ENCODE measurements around the gene FOXD4L1.
"Not testable (repeated sequence)": the region's sequence is repeated elsewhere in the genome, so short reads cannot be mapped to it uniquely, and the experiment has no call there.

Gene FOXD4L1

DNA sequence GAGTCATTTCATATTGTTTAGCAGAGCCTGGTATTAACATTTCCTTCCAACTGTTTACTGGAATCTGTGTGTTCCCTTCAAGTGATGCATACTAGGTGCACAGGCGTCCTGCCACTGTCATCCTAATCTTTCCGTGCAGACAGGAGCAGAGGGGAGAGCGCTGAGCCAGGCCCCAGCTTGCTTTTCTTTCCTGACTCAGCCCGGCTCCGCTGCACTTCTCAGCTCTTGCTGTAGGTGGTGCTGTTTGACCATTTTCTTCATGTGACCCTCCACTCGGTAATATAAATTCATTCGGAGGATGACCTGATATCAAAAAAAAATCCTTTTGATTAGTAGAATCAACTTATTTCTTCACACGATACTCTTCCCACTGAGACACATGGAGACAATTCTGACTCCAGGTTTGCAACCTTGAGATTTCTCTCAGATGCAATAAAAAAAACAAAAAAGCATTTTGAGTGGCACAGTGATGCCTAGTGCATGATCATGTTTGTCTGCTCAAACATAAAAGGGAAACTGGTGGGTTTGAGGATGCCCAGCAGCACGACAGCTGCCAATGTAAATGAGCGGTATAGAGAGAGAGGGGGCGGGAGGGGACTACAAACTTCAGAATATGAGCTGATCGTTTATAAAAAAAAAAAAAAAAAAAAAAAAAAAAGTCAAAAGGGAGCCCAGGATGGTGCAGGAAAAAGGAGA, 29.0 kb downstream of the FOXD4L1 start:
- H3K9me3 ChIP-seq (ENCODE audit: control insufficient read depth, low read length); H3K27ac ChIP-seq (ENCODE audit: insufficient read depth, low read depth, low read length, poor library complexity, severe bottlenecking); H3K27me3 ChIP-seq (ENCODE audit: control insufficient read depth, insufficient read depth, low read length, poor library complexity, severe bottlenecking); H3K36me3 ChIP-seq (ENCODE audit: control insufficient read depth, insufficient read depth, low read length); H3K4me3 ChIP-seq (ENCODE audit: insufficient read depth, low read depth, low read length); H3K4me1 ChIP-seq (ENCODE audit: control insufficient read depth, insufficient read depth, low read length): not testable (repeated sequence)
- 30 to 40% methylated on average over 2 to 5 of the region's 12 CpGs for whole genome bisulfite sequencing, 2 experiments

DNA sequence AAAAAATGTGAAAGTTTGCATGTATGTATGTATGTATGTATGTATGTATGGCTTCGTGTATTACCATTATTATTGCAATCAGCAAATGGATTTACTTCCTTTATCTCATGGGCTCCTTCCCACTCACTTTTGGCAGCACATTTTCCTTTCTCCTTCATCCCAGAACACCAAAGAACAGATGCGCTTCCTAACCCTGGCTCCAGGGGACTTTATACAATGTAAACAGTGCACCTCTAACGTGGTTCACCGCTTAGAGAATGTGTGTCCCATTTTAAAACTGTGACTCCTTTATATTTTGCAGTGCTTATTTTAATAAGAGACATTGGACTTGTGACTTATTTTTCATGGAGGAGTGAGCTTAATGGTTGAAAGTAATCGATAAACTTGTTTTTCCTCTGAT, 29.7 kb downstream of the FOXD4L1 start:
- not testable (repeated sequence) for H3K27me3 ChIP-seq (ENCODE audit: control insufficient read depth, insufficient read depth, low read length, poor library complexity, severe bottlenecking); H3K4me1 ChIP-seq (ENCODE audit: control insufficient read depth, insufficient read depth, low read length); H3K27ac ChIP-seq (ENCODE audit: insufficient read depth, low read depth, low read length, poor library complexity, severe bottlenecking); H3K9me3 ChIP-seq (ENCODE audit: control insufficient read depth, low read length); H3K36me3 ChIP-seq (ENCODE audit: control insufficient read depth, insufficient read depth, low read length); H3K4me3 ChIP-seq (ENCODE audit: insufficient read depth, low read depth, low read length)
- WGBS, 2 experiments = 53 to 83% methylated on average over 3 to 4 of the region's 5 CpGs

DNA sequence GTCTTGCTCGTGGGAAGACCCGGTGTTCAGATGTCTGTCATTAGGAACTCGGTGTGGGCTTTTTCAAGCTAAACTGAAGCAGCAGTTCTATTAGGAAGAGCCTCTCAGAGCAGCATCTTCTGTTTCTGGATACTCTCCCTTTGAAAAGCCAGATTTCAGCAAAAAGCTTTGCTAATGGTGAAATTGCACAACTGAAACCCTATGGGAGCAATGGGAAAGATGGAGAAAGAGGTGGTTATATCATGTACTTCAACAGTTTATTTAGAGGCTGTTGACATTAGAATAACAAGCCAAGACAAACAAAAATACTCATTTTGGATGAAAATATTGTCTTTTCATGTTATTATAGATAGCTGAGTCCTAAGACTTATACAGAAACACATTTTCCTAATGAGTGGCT, 30.4 kb downstream of the FOXD4L1 start:
- 61 to 71% methylated on average over 3 of the region's 3 CpGs for WGBS, 2 experiments
- not testable (repeated sequence) for H3K27me3 ChIP-seq (ENCODE audit: control insufficient read depth, insufficient read depth, low read length, poor library complexity, severe bottlenecking); H3K27ac ChIP-seq (ENCODE audit: insufficient read depth, low read depth, low read length, poor library complexity, severe bottlenecking); H3K4me1 ChIP-seq (ENCODE audit: control insufficient read depth, insufficient read depth, low read length); H3K4me3 ChIP-seq (ENCODE audit: insufficient read depth, low read depth, low read length); H3K36me3 ChIP-seq (ENCODE audit: control insufficient read depth, insufficient read depth, low read length); H3K9me3 ChIP-seq (ENCODE audit: control insufficient read depth, low read length)

DNA sequence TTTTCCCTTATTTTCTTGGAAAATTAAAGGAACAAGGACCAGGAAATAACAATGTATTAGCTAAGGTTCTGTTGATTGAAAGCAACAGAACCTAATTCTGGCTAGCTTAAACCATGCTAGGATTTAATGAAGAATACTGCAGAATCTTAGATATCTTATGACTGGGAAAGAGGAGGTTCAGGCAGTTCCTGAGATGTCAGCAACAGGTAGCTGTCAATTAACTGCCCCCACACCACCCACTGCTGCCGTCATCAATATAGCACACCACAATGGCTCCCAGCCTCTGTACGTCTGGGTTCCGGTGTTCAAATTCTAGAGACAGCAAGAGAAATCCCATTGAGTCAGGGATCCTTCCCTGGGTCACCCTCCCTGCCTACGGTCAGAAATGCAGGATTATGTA, 34.5 kb downstream of the FOXD4L1 start:
- H3K36me3 ChIP-seq (ENCODE audit: control insufficient read depth, insufficient read depth, low read length); H3K27me3 ChIP-seq (ENCODE audit: control insufficient read depth, insufficient read depth, low read length, poor library complexity, severe bottlenecking); H3K4me3 ChIP-seq (ENCODE audit: insufficient read depth, low read depth, low read length); H3K27ac ChIP-seq (ENCODE audit: insufficient read depth, low read depth, low read length, poor library complexity, severe bottlenecking); H3K9me3 ChIP-seq (ENCODE audit: control insufficient read depth, low read length); H3K4me1 ChIP-seq (ENCODE audit: control insufficient read depth, insufficient read depth, low read length): not testable (repeated sequence)
- no CpG with 5 or more reads among the region's 4 CpGs for WGBS, 2 experiments

DNA sequence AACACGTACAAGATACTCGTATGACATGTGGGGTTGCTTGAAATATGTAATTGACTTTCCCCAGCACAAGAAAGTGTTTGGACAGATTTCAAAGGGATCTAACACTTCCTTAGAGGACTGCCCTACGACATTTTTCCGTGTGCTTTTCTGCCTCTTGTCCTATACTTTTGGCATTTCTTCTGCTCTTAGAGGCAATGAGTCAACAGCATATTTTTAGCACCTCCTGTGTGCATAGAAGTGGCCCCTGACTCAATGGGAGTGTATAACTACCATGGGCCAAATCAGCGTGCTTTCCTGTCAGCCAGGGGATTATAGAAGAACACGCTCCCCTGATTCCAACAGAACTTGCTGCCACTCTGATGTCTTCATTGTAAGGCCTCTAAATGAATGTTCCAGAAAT, 38.1 kb downstream of the FOXD4L1 start:
- H3K4me1 ChIP-seq (ENCODE audit: control insufficient read depth, insufficient read depth, low read length); H3K9me3 ChIP-seq (ENCODE audit: control insufficient read depth, low read length); H3K36me3 ChIP-seq (ENCODE audit: control insufficient read depth, insufficient read depth, low read length); H3K27ac ChIP-seq (ENCODE audit: insufficient read depth, low read depth, low read length, poor library complexity, severe bottlenecking); H3K4me3 ChIP-seq (ENCODE audit: insufficient read depth, low read depth, low read length): not testable (repeated sequence)
- 80 to 96% methylated on average over 2 to 4 of the region's 6 CpGs for whole genome bisulfite sequencing, 2 experiments
- peaks cover 21% of the 10 kb centered on the region for H3K27me3 ChIP-seq (ENCODE audit: control insufficient read depth, insufficient read depth, low read length, poor library complexity, severe bottlenecking)

DNA sequence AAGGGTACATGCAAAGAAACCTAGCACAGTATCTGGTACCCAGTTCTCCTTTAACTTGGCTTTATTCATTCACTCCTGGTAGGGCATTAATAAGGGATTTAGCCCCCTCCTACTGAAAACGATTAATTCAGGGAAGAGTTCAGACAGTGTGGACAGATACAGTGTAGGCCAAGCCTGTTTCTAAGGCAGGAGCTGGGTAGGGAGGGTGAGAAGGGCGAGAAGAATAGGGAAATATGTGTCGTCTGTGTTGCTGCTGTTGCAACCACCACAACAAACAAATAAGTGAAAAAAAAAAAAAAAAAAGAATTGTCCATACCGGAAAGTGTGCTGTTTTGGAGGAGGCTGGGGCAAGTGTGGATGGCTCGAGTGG, 42.4 kb downstream of the FOXD4L1 start:
- H3K4me3 ChIP-seq (ENCODE audit: insufficient read depth, low read depth, low read length); H3K36me3 ChIP-seq (ENCODE audit: control insufficient read depth, insufficient read depth, low read length); H3K27ac ChIP-seq (ENCODE audit: insufficient read depth, low read depth, low read length, poor library complexity, severe bottlenecking); H3K4me1 ChIP-seq (ENCODE audit: control insufficient read depth, insufficient read depth, low read length); H3K9me3 ChIP-seq (ENCODE audit: control insufficient read depth, low read length): not testable (repeated sequence)
- peaks cover 46% of the 10 kb centered on the region for H3K27me3 ChIP-seq (ENCODE audit: control insufficient read depth, insufficient read depth, low read length, poor library complexity, severe bottlenecking)
- no CpG with 5 or more reads among the region's 5 CpGs for WGBS, 2 experiments

DNA sequence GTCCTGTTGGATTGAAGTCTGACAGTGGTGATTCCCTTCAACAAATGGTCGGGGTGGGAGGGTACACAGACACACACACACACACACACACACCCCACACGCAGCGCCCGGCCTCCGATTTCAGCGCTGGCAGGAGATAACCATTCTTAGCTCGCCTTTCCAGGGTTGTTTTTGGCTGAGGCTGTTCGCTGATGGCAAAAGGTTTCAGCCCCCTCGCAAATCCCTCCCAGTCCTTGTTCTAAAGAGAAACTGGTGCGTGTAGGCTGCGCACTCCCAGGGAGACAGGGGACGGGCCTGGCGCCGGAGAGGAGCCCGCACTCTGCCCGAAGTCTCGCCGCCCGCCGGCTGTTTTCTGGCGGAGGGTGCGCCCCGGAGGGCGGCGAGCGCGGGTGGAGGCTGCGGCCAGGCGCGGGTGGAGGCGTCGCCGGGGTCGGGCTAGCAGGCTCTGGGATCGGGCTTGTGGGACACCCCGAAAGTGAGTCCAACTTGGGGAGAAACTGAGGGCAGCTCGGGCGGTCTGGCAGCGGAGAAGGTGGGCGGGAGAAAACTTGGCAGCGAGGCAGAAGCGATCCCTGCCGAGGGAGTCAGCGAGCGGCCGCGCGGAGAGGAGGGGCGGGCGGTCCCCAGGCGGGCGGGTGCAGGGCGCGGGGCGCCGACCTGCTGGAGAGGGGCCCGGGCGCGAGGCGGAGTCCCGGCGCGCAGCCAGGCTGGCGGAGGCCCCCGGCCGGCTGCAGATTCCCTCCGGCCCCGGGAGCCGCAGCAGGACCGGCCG, 42.9 kb downstream of the FOXD4L1 start:
- H3K4me3 ChIP-seq (ENCODE audit: insufficient read depth, low read depth, low read length) = peak overlapping the region; percentile 26
- H3K36me3 ChIP-seq (ENCODE audit: control insufficient read depth, insufficient read depth, low read length); H3K4me1 ChIP-seq (ENCODE audit: control insufficient read depth, insufficient read depth, low read length); H3K27ac ChIP-seq (ENCODE audit: insufficient read depth, low read depth, low read length, poor library complexity, severe bottlenecking); H3K9me3 ChIP-seq (ENCODE audit: control insufficient read depth, low read length): not testable (repeated sequence)
- peaks cover 46% of the 10 kb centered on the region for H3K27me3 ChIP-seq (ENCODE audit: control insufficient read depth, insufficient read depth, low read length, poor library complexity, severe bottlenecking)
- 1% methylated on average over 65 to 70 of the region's 71 CpGs for WGBS, 2 experiments

DNA sequence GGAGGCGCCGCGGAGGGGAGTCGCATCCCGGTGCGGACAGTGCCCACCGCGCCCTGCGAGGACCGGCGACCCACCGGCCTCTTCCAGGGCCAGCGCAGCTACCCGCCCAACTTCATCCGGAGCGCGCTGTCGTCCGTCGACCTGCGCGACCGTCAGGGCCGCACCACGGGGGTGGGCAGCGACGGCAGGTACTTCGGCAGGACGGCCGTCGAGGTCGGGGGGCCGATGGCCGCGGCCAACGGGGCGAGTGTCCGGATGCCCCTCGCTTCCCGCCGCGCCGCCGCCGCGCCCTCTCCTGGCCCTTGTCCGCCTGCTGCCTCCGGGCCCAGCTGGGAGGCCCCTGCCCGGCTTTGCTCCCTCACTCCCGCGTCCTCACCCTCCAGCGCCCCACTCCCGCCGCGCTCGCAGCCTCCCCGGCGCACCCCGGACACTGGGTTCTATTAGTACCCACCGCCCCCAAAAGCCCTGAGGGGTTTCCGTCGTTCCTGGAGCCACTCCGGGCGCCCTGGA, 43.6 kb downstream of the FOXD4L1 start:
- H3K36me3 ChIP-seq (ENCODE audit: control insufficient read depth, insufficient read depth, low read length); H3K9me3 ChIP-seq (ENCODE audit: control insufficient read depth, low read length); H3K27ac ChIP-seq (ENCODE audit: insufficient read depth, low read depth, low read length, poor library complexity, severe bottlenecking); H3K4me1 ChIP-seq (ENCODE audit: control insufficient read depth, insufficient read depth, low read length): not testable (repeated sequence)
- H3K4me3 ChIP-seq (ENCODE audit: insufficient read depth, low read depth, low read length) = peak overlapping the region; percentile 26
- peaks cover 46% of the 10 kb centered on the region for H3K27me3 ChIP-seq (ENCODE audit: control insufficient read depth, insufficient read depth, low read length, poor library complexity, severe bottlenecking)
- WGBS, 2 experiments = 0 to 1% methylated on average over 60 of the region's 64 CpGs

DNA sequence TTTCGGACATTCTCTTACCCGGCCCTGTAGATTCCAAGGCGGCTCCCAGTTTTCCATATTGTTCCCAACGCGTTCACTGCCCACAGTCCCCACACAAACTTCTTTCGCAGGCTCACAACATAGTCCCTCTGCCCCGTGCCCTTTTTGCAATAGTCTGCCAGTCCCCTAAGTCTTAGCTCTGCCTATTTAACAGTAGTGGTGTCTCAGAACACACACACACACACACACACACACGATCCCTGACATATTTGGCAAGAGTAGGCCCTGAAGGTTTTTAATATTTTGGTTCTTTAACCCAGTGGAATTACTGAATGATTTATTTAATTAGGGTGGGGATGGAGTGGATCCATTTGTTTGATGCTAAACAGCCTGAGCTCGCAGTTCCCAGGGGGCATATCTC, 44.1 kb downstream of the FOXD4L1 start:
- not testable (repeated sequence) for H3K4me3 ChIP-seq (ENCODE audit: insufficient read depth, low read depth, low read length); H3K9me3 ChIP-seq (ENCODE audit: control insufficient read depth, low read length); H3K4me1 ChIP-seq (ENCODE audit: control insufficient read depth, insufficient read depth, low read length); H3K36me3 ChIP-seq (ENCODE audit: control insufficient read depth, insufficient read depth, low read length); H3K27ac ChIP-seq (ENCODE audit: insufficient read depth, low read depth, low read length, poor library complexity, severe bottlenecking)
- peaks cover 46% of the 10 kb centered on the region for H3K27me3 ChIP-seq (ENCODE audit: control insufficient read depth, insufficient read depth, low read length, poor library complexity, severe bottlenecking)
- no CpG with 5 or more reads among the region's 9 CpGs for WGBS, 2 experiments
